H1 (cell line): ENCODE data around the gene PPARA. TPM values are rescaled to one million over a fixed set of nuclear protein-coding genes. Genes with fewer than 3 reads are reported as not detected.

Experiments
- CTCF ChIA-PET: fragments of 300-600 bp; sonication (Branson Sonifier 250); formaldehyde crosslinking; loops from one replicate; lab custom pipeline; 2021; ENCODE audit not compliant: partially characterized antibody; lab: Charles Lee
- POLR2A ChIA-PET: fragments of 300-600 bp; sonication (Branson Sonifier 250); formaldehyde crosslinking; loops from one replicate; lab custom pipeline; 2021; ENCODE audit warnings: inconsistent platforms; ENCODE audit not compliant: partially characterized antibody; lab: Charles Lee
- DNase-seq, 2 experiments: peaks; one replicate each; pipeline versions ENCODE4 v3.0.0 to v3.0.0-alpha.2; 2010 to 2022; ENCODE audit warnings: low spot score in 2 of 2, low read depth in 1 of 2, mixed read lengths in 1 of 2
- FAIRE-seq: peaks from 2 replicates; lab custom pipeline; 2011; peaks lifted over from hg19 to GRCh38; lab: Jason Lieb, UNC
- H2AFZ ChIP-seq: 2 replicates; pipeline ENCODE4 v1.8.1; 2012; ENCODE audit warnings: low read length, inconsistent platforms
- H2AK5ac ChIP-seq: 2 replicates; pipeline ENCODE4 v1.6.1; 2013; ENCODE audit warnings: low read depth, low read length
- H2BK120ac ChIP-seq: replicated peaks from 2 replicates; pipeline ENCODE3; 2013; ENCODE audit warnings: low read depth, low read length, inconsistent platforms
- H2BK12ac ChIP-seq: 2 replicates; pipeline ENCODE4 v1.6.1; 2013; ENCODE audit warnings: low read depth, low read length
- H2BK15ac ChIP-seq: 2 replicates; pipeline ENCODE4 v1.6.1; 2013; ENCODE audit warnings: low read length
- H2BK20ac ChIP-seq: 2 replicates; pipeline ENCODE4 v1.6.1; 2013; ENCODE audit warnings: low read length
- H2BK5ac ChIP-seq: 2 replicates; pipeline ENCODE4 v1.6.1; 2013; ENCODE audit warnings: low read depth, low read length
- H3K14ac ChIP-seq: 2 replicates; pipeline ENCODE4 v1.6.1; 2013; ENCODE audit warnings: inconsistent platforms; ENCODE audit not compliant: insufficient read length
- H3K18ac ChIP-seq: 2 replicates; pipeline ENCODE4 v1.6.1; 2013; ENCODE audit warnings: low read length; ENCODE audit errors: extremely low read depth
- H3K23ac ChIP-seq: 2 replicates; pipeline ENCODE4 v1.6.1; 2013; ENCODE audit warnings: inconsistent platforms; ENCODE audit not compliant: insufficient read length
- H3K23me2 ChIP-seq: 2 replicates; pipeline ENCODE4 v1.6.1; 2013; ENCODE audit warnings: low read depth, low read length
- H3K27ac ChIP-seq: 2 replicates; pipeline ENCODE4 v1.6.1; 2011; ENCODE audit warnings: low read depth, low read length, inconsistent platforms
- H3K27me3 ChIP-seq, 4 experiments: replicated peaks in 1 of 4; 1 replicate in 1 of 4; 2 replicates in 3 of 4; pipeline versions ENCODE4 v1.6.1 to v1.8.1; 2011 to 2013; ENCODE audit warnings: low read length in 3 of 4, mild to moderate bottlenecking in 3 of 4, inconsistent platforms in 2 of 4, mixed read lengths in 2 of 4, moderate library complexity in 1 of 4; ENCODE audit not compliant: control insufficient read depth in 3 of 4, insufficient read depth in 3 of 4; ENCODE audit errors: extremely low read depth in 1 of 4
- H3K36me3 ChIP-seq, 4 experiments: 2 replicates each; pipeline versions ENCODE4 v1.6.1 to v1.8.1; 2011 to 2013; ENCODE audit warnings: mild to moderate bottlenecking in 4 of 4, low read length in 3 of 4, moderate library complexity in 2 of 4, control low read depth in 1 of 4, inconsistent platforms in 1 of 4; ENCODE audit not compliant: insufficient read depth in 4 of 4, control insufficient read depth in 2 of 4
- H3K4ac ChIP-seq: replicated peaks from 2 replicates; pipeline ENCODE3; 2013; ENCODE audit warnings: low read length, low read depth, mixed read lengths, inconsistent platforms; ENCODE audit not compliant: insufficient read length
- H3K4me1 ChIP-seq, 4 experiments: replicated peaks in 1 of 4; 1 replicate in 1 of 4; 2 replicates in 3 of 4; pipeline versions ENCODE4 v1.6.1 to v1.8.1; 2011 to 2013; ENCODE audit warnings: low read length in 3 of 4, inconsistent platforms in 2 of 4, mixed read lengths in 1 of 4; ENCODE audit not compliant: insufficient read depth in 4 of 4, control insufficient read depth in 3 of 4
- H3K4me2 ChIP-seq, 2 experiments: 2 replicates each; pipeline versions ENCODE4 v1.6.1 to v1.8.1; 2011 to 2013; ENCODE audit warnings: low read depth in 2 of 2, low read length in 2 of 2, control low read depth in 1 of 2, inconsistent platforms in 1 of 2, mild to moderate bottlenecking in 1 of 2; ENCODE audit not compliant: insufficient read depth in 1 of 2
- H3K4me3 ChIP-seq, 4 experiments: fragments of 200-600, 300-600 bp in 1 of 4; sonication (generic), shearing (Covaris generic), sonication (Bioruptor Twin) in 1 of 4; 2 replicates each; pipeline versions ENCODE4 v1.5.1 to v1.8.1; 2011 to 2016; ENCODE audit warnings: low read length in 4 of 4, low read depth in 3 of 4, control low read depth in 2 of 4, inconsistent platforms in 2 of 4, mild to moderate bottlenecking in 2 of 4, mixed read lengths in 1 of 4, moderate library complexity in 1 of 4; ENCODE audit not compliant: insufficient read depth in 2 of 4; ENCODE audit errors: extremely low read depth in 1 of 4
- H3K56ac ChIP-seq: replicated peaks from 2 replicates; pipeline ENCODE3; 2013; ENCODE audit warnings: low read depth, mild to moderate bottlenecking, mixed read lengths, low read length, inconsistent platforms; ENCODE audit not compliant: insufficient read length
- H3K79me1 ChIP-seq: 2 replicates; pipeline ENCODE4 v1.6.1; 2013; ENCODE audit warnings: low read depth, low read length, control low read depth
- H3K79me2 ChIP-seq, 2 experiments: 2 replicates each; pipeline versions ENCODE4 v1.6.1 to v1.8.1; 2012 to 2013; ENCODE audit warnings: low read length in 2 of 2, mild to moderate bottlenecking in 2 of 2, inconsistent platforms in 1 of 2; ENCODE audit not compliant: insufficient read depth in 2 of 2, control insufficient read depth in 1 of 2
- H3K9ac ChIP-seq, 4 experiments: replicated peaks in 1 of 4; 1 replicate in 1 of 4; 2 replicates in 3 of 4; pipeline versions ENCODE4 v1.6.1 to v1.8.1; 2011 to 2013; ENCODE audit warnings: low read depth in 3 of 4, low read length in 3 of 4, control low read depth in 2 of 4, mild to moderate bottlenecking in 2 of 4, moderate library complexity in 2 of 4, inconsistent platforms in 1 of 4; ENCODE audit errors: extremely low read depth in 1 of 4
- H3K9me3 ChIP-seq, 2 experiments: 2 replicates each; pipeline versions ENCODE4 v1.6.1 to v1.8.1; 2012 to 2013; ENCODE audit warnings: mild to moderate bottlenecking in 2 of 2, moderate library complexity in 2 of 2, control low read depth in 1 of 2, inconsistent platforms in 1 of 2, low read depth in 1 of 2, low read length in 1 of 2, mixed read lengths in 1 of 2; ENCODE audit not compliant: insufficient read depth in 2 of 2
- H4K20me1 ChIP-seq, 2 experiments: replicated peaks in 1 of 2; 2 replicates each; pipeline versions ENCODE3 to v1.8.1; 2011 to 2013; ENCODE audit warnings: inconsistent platforms in 2 of 2, low read length in 2 of 2, mild to moderate bottlenecking in 1 of 2; ENCODE audit not compliant: insufficient read depth in 2 of 2, control insufficient read depth in 1 of 2
- H4K5ac ChIP-seq: 2 replicates; pipeline ENCODE4 v1.6.1; 2013; ENCODE audit warnings: low read length, low read depth, mixed read lengths, inconsistent platforms; ENCODE audit not compliant: insufficient read length
- H4K8ac ChIP-seq: 2 replicates; pipeline ENCODE4 v1.8.0; 2013; ENCODE audit warnings: mild to moderate bottlenecking, moderate library complexity, low read length, inconsistent platforms; ENCODE audit not compliant: insufficient read depth; ENCODE audit errors: extremely low read depth
- H4K91ac ChIP-seq: replicated peaks from 2 replicates; pipeline ENCODE3; 2013; ENCODE audit warnings: low read length, mixed read lengths, inconsistent platforms; ENCODE audit not compliant: insufficient read length
- FOSL1 ChIP-seq: IDR thresholded peaks from 2 replicates; pipeline ENCODE4 v1.6.1; 2011; ENCODE audit warnings: mild to moderate bottlenecking, low read depth, low read length, moderate library complexity; ENCODE audit not compliant: insufficient read depth
- NANOG ChIP-seq: IDR thresholded peaks from 2 replicates; pipeline ENCODE4 v1.6.1; 2011; ENCODE audit warnings: low read length, low read depth, mild to moderate bottlenecking, inconsistent platforms; ENCODE audit not compliant: insufficient read depth, poor library complexity, severe bottlenecking
- TCF12 ChIP-seq: IDR thresholded peaks from 2 replicates; pipeline ENCODE4 v1.6.1; 2011; ENCODE audit warnings: low read depth, mild to moderate bottlenecking, low read length
- WGBS, 2 experiments: shearing (Covaris generic) in 1 of 2; methylation state at CpG; one replicate each; pipeline versions ENCODE4 v1.1.6 to v1.1.7; 2013 to 2015; ENCODE audit warnings: low lambda C conversion rate in 2 of 2, mixed read lengths in 2 of 2, inconsistent platforms in 1 of 2, low coverage in 1 of 2, missing lambda C conversion rate in 1 of 2; ENCODE audit not compliant: insufficient replicate concordance in 2 of 2, insufficient coverage in 1 of 2, insufficient read length in 1 of 2; ENCODE audit errors: extremely low coverage in 1 of 2, missing lambda C conversion rate in 1 of 2; 5-methylcytosine and 5-hydroxymethylcytosine counted together
- polyA plus RNA-seq, 7 experiments: library from polyadenylated mRNA; depleted of rRNA in 3 of 7; stranded (reverse) in 5 of 7; unstranded in 2 of 7; fragments of >200 nt in 5 of 7; fragments of 200-250 nt in 2 of 7; gene quantifications; 1 replicate in 5 of 7; 2 replicates in 1 of 7; 4 replicates in 1 of 7; pipeline versions ENCODE4 v1.2.1 to v1.2.3, GENCODE V29; 2011 to 2013; ENCODE audit warnings: missing spikeins in 2 of 7, mixed read lengths in 2 of 7
- total RNA-seq: library from RNA; stranded (reverse); fragmentation: NEBNext Ultra II Directional; extraction: Animal tissue kit (Norgen Biotek cat#: 25700); gene quantifications from 2 replicates; pipeline ENCODE4 v1.2.1, GENCODE V29; 2021

The PPARA gene
- total and polyA plus RNA-seq, 2 of the 8 experiments (the other 6 are each of a cell fraction or from before 2014, with no cell fraction given): 3.1 to 8.2 TPM

GRCh38 chr22:46290121-46290842, 140.0 kb downstream of the PPARA start:
- Histone ChIP-seq H3K23me2 (no peaks in the 10 kb centered on the region), H3K36me3 (peaks cover 0 to under 1% (median 0%) of the 10 kb centered on the region in 4 experiments; a peak in 2 of 8 replicates), H3K27me3 (no peaks in the 10 kb centered on the region), H4K5ac (no peak overlapping the region), H2BK5ac (no peak overlapping the region; the same call in 1 of the 2 replicates), H3K14ac (no peak overlapping the region), H2BK20ac (no peak overlapping the region), H4K8ac (no peak overlapping the region), H3K9me3 (no peaks in the 10 kb centered on the region), H3K23ac (no peak overlapping the region), H2BK15ac (no peak overlapping the region), H3K4ac (no peak overlapping the region), H2BK120ac (no peak overlapping the region), H4K91ac (no peak overlapping the region), H3K18ac (no peak overlapping the region), H3K27ac (no peak overlapping the region), H3K56ac (no peak overlapping the region), H4K20me1 (peaks cover 0 to 3% of the 10 kb centered on the region in 2 experiments), H3K4me1 (no peaks in the 10 kb centered on the region), H2AK5ac (no peak overlapping the region), H3K79me1 (no peaks in the 10 kb centered on the region; the same call in 1 of the 2 replicates), H3K79me2 (no peaks in the 10 kb centered on the region), H2AFZ (no peak overlapping the region), H3K4me2 (no peak overlapping the region), H3K4me3 (no peak overlapping the region), H2BK12ac (no peak overlapping the region), H3K9ac (no peak overlapping the region)
- CTCF ChIA-PET: interaction anchor here (0.7 kb wide), 1 partner anchor 22 kb away, joined by 4 read pairs; no protein-coding TSS in a partner anchor
- 91% methylated on average over 17 of the region's 17 CpGs; no CpG with 5 or more reads in 1 of the 2 experiments for WGBS, 2 experiments
- FAIRE-seq: no peak
- no peak for DNase-seq
- TF ChIP-seq FOSL1 (no peak), TCF12 (no peak), NANOG (no peak)
- POLR2A ChIA-PET: interaction anchor here (1.0 to 1.5 kb wide), 2 partner anchors 22 to 35 kb away, joined by 3 read pairs; no protein-coding TSS in a partner anchor
